ENCODE results near the gene MAPK12. TPM values are rescaled to one million over a fixed set of nuclear protein-coding genes. Genes with fewer than 3 reads are reported as not detected.
A peak's percentile ranks its signal among the peaks of the same experiment; 100 is the strongest.

Gene MAPK12
- total and polyA plus RNA-seq, 12 donors, result 10.6 to 23.0 (median 16.1) TPM

DNA sequence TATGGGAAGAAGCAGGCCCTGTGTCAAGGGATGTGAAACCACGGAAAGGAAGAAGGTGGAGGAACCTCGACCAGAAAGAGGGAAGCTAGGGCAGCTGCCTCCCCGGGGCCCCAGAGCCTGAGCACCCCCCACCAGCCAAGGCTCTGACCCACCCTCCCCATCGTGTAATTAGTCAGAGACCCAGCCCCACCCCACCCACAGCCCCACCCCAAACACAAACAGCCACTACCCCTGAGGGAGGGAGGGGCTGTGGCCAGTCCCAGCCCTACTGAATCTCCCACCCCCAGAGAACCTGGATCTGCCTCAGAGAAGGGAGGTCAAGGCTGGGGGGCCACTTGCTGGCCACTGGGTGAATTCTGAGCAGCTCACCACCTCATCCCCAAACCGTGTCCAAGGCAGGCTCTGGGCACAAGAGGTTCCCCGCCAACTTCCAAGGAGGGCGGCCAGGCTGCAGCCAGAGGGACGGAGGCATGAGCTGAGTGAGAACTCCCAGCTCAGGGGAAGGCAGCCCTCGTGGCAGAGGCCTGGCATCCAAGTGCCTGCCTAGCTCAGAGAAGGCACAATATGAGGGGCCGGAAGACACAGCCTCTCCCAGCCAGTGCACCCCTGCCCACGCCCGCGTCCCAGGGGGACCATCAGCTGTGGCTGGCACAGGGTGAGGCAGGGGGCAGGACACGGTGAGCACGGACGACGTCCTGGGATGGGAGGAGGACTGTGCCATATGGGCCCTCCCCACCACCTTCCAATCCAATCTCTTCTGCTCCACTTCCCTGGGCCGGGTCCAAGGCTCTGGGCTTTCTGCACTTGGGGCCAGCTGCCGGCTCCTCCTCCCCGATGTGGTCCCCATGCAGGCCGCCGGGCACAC lies 43.3 kb upstream of the MAPK12 start:
- DNase-seq, result peak; percentile 46 to 54
- H3K9me3 ChIP-seq, result no peaks in the 10 kb centered on the region
- H3K27ac ChIP-seq, result peak overlapping the region in 9 of 10 donors; percentile 91 to 98 (median 95)
- peaks cover 0 to 9% (median 0%) of the 10 kb centered on the region in 9 donors for H3K36me3 ChIP-seq
- ATAC-seq, result peak in 1 of 8 donors; percentile 4
- H3K4me1 ChIP-seq, result peaks cover 61 to 87% (median 86%) of the 10 kb centered on the region in 9 donors
- 40 to 42% methylated on average over 22 of the region's 22 CpGs for WGBS, 2 donors
- no peak for TF ChIP-seq CTCF (IDR thresholded peaks at IDR 0.05)
- H3K27me3 ChIP-seq, result peaks cover 0 to 13% (median 0%) of the 10 kb centered on the region in 7 donors
- peak overlapping the region in 8 of 10 donors; percentile 85 to 98 (median 94) for H3K4me3 ChIP-seq
- intact Hi-C loops (cut with DNase I), result loop anchor here in 1 of 10 donors (5.0 kb wide), 1 partner anchor 32 kb away; the partner anchor contains the start of gene MAPK11

DNA sequence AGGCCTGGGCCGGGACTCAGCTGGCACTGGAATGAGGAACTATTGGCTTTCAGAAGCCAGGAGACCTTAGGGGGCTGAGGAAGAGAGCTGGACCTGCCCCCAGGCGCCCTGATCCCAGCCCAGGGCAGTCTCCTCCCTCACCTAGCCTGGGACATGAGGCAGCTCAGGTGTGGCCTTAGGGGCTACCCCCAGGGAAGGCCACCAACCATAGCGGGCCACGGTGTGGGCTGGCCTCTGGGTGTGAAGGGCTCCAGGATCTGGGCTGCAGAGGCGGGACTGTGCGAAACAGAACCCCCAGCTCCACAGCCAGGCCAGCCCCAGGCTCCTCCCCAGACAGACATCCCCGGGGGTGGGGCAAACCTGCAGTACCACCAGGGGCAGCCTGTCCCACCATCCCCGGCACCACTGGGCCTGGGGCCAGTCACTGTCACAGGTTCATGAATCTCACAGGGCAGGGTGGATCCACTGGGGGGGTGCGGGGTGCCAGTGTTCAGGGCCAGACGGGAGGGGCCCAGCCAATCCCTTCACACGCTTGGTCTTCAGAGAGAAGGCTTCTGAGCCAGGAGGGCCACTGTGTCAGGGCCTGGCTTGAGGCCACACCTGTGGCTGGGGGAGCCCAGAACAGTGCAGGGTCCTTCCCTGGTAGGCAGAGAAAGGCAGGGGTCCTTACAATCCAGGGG lies 42.5 kb upstream of the MAPK12 start:
- H3K36me3 ChIP-seq, result peaks cover 0 to 9% (median 0%) of the 10 kb centered on the region in 9 donors
- no peaks in the 10 kb centered on the region for H3K9me3 ChIP-seq
- peak; percentile 42 to 51 for DNase-seq
- H3K27ac ChIP-seq, result peak overlapping the region; percentile 46 to 98 (median 94)
- WGBS, 2 donors, result 44 to 49% methylated on average over 11 of the region's 11 CpGs
- H3K4me3 ChIP-seq, result peak overlapping the region in 5 of 10 donors; percentile 6 to 97 (median 89)
- peak in 1 of 9 donors; percentile 5 for TF ChIP-seq CTCF (IDR thresholded peaks at IDR 0.05)
- peaks cover 0 to 20% (median 0%) of the 10 kb centered on the region in 7 donors for H3K27me3 ChIP-seq
- peaks cover 64 to 90% (median 86%) of the 10 kb centered on the region in 9 donors for H3K4me1 ChIP-seq
- intact Hi-C loops (cut with DNase I), result no loop called here
- peak in 4 of 8 donors; percentile 1 to 17 (median 6) for ATAC-seq

DNA sequence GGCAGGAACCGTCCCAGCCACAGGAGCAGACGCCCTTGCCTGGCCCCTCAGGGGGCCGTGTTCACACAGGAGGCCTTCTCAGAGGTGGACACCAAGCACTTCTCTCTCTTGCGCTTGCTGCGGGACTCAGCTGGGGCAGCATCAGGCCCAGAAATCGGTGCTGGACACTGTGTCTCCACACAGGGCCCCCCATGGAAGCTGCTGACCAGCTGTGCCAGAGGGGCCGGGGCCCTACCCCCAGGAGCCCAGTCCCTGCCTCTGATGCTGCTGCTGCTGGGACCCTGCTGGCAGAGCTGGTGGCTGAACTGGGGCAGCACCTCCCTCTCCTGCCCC lies 42.0 kb upstream of the MAPK12 start:
- Histone ChIP-seq H3K27ac (peak overlapping the region; percentile 46 to 98 (median 94)), H3K27me3 (peaks cover 0 to 20% (median 0%) of the 10 kb centered on the region in 7 donors), H3K4me1 (peaks cover 66 to 88% (median 86%) of the 10 kb centered on the region in 9 donors), H3K36me3 (peaks cover 0 to 9% (median 0%) of the 10 kb centered on the region in 9 donors), H3K4me3 (peak overlapping the region in 3 of 10 donors; percentile 15 to 89 (median 16)), H3K9me3 (no peaks in the 10 kb centered on the region)
- DNase-seq, result no peak
- ATAC-seq, result peak in 1 of 8 donors; percentile 8
- WGBS, 2 donors, result 56 to 71% methylated on average over 7 of the region's 7 CpGs
- no peak for TF ChIP-seq CTCF (IDR thresholded peaks at IDR 0.05)
- intact Hi-C loops (cut with DNase I), result no loop called here

- Histone ChIP-seq H3K36me3 (peaks cover 0 to 9% (median 0%) of the 10 kb centered on the region in 9 donors), H3K4me1 (peaks cover 64 to 89% (median 87%) of the 10 kb centered on the region in 9 donors), H3K27ac (peak overlapping the region; percentile 46 to 98 (median 94)), H3K4me3 (no peak overlapping the region), H3K27me3 (peaks cover 0 to 20% (median 0%) of the 10 kb centered on the region in 7 donors), H3K9me3 (no peaks in the 10 kb centered on the region)
- 36 to 47% methylated on average over 5 of the region's 5 CpGs for WGBS, 2 donors
- peak; percentile 47 to 49 for DNase-seq
- intact Hi-C loops (cut with DNase I), result no loop called here
- TF ChIP-seq CTCF (IDR thresholded peaks at IDR 0.05), result no peak
- ATAC-seq, result peak in 6 of 8 donors; percentile 19 to 54 (median 40)
Observed at GRCh38 chr22:50302564-50302963, 41.1 kb upstream of the MAPK12 start.

Measured in heart right ventricle (tissue), 16 donors.